ENCODE data around the gene RNU6-8. TPM values are rescaled to one million over a fixed set of nuclear protein-coding genes. Genes with fewer than 3 reads are reported as not detected.

Gene RNU6-8
- total and polyA plus RNA-seq, 5 experiments from 2014 or later, result not detected

GRCh38 chr14:32202491-32202997 lies 525 bp downstream of the RNU6-8 start:
- H3K27ac Mint-ChIP-seq, result peak overlapping the region; percentile 99 to 100 (median 100)
- ATAC-seq, result no peak
- POLR2A ChIA-PET, result interaction anchor here (0.8 to 2.9 kb wide), 4 partner anchors 125 to 995 kb away, joined by 3 to 44 read pairs (median 9); partner anchors contain the start of genes ARHGAP5, DTD2 and HECTD1
- H3K4me1 Mint-ChIP-seq, result peaks cover 16 to 50% (median 28%) of the 10 kb centered on the region in 4 donors
- H3K36me3 Mint-ChIP-seq, result peaks cover 0 to 3% (median 0%) of the 10 kb centered on the region in 3 donors
- DNase-seq, result no peak
- H3K27me3 Mint-ChIP-seq, result peaks cover 0 to 5% (median 0%) of the 10 kb centered on the region in 5 donors
- H3K4me3 Mint-ChIP-seq, result peak overlapping the region; percentile 88 to 96 (median 95)
- H3K9me3 Mint-ChIP-seq, result peaks cover 0 to 4% (median 0%) of the 10 kb centered on the region in 9 donors

- Mint-ChIP-seq H3K4me3 (peak within 1 kb of the TSS; percentile 88 to 96 (median 95)), H3K4me1 (peaks cover 16 to 50% (median 28%) of the 10 kb centered on the region in 4 donors), H3K36me3 (peaks cover 0 to 3% (median 0%) of the 10 kb centered on the region in 3 donors), H3K27me3 (peaks cover 0 to 5% (median 0%) of the 10 kb centered on the region in 5 donors), H3K9me3 (peaks cover 0 to 4% (median 0%) of the 10 kb centered on the region in 9 donors), H3K27ac (peak within 1 kb of the TSS; percentile 99 to 100 (median 100))
- DNase-seq, result peak in 7 of 10 donors; percentile 11 to 85 (median 75)
- POLR2A ChIA-PET, result interaction anchor here (0.5 to 2.9 kb wide), 5 partner anchors 125 to 994 kb away, joined by 3 to 44 read pairs (median 5); partner anchors contain the start of genes ARHGAP5, DTD2 and HECTD1
- ATAC-seq, result peak; percentile 19 to 30
Observed at GRCh38 chr14:32201816-32202490, 1.1 kb downstream of the RNU6-8 start, which contains the start of gene RNU6-7. Gene RNU6-7 (plus strand): TSS chr14:32202045.

- Mint-ChIP-seq H3K27ac (peak overlapping the region; percentile 99 to 100 (median 100)), H3K27me3 (peaks cover 0 to 5% (median 0%) of the 10 kb centered on the region in 5 donors)
- POLR2A ChIA-PET, result interaction anchor here (0.5 to 2.9 kb wide), 3 partner anchors 124 to 746 kb away, joined by 4 to 44 read pairs (median 5); partner anchors contain the start of gene ARHGAP5
Observed at GRCh38 chr14:32201193-32201815, 1.8 kb downstream of the RNU6-8 start.

GRCh38 chr14:32200368-32201192 lies 2.5 kb downstream of the RNU6-8 start:
- H3K4me3 Mint-ChIP-seq, result peak overlapping the region; percentile 88 to 96 (median 95)
- H3K4me1 Mint-ChIP-seq, result peaks cover 15 to 41% (median 28%) of the 10 kb centered on the region in 4 donors
- POLR2A ChIA-PET, result interaction anchor here (0.7 to 0.8 kb wide), 2 partner anchors 124 to 746 kb away, joined by 4 to 5 read pairs; partner anchors contain the start of gene ARHGAP5
- peaks cover 0 to 5% (median 0%) of the 10 kb centered on the region in 5 donors for H3K27me3 Mint-ChIP-seq
- DNase-seq, result no peak
- H3K36me3 Mint-ChIP-seq, result peaks cover 0 to 3% (median 0%) of the 10 kb centered on the region in 3 donors
- peaks cover 0 to 4% (median 0%) of the 10 kb centered on the region in 9 donors for H3K9me3 Mint-ChIP-seq
- H3K27ac Mint-ChIP-seq, result peak overlapping the region; percentile 99 to 100 (median 100)
- no peak for ATAC-seq

More at GRCh38 chr14:32201193-32201815, 1.8 kb downstream of the RNU6-8 start:
- Mint-ChIP-seq H3K36me3 (peaks cover 0 to 3% (median 0%) of the 10 kb centered on the region in 3 donors), H3K9me3 (peaks cover 0 to 4% (median 0%) of the 10 kb centered on the region in 9 donors), H3K4me1 (peaks cover 15 to 44% (median 28%) of the 10 kb centered on the region in 4 donors), H3K4me3 (peak overlapping the region; percentile 88 to 96 (median 95))
- peak; percentile 58 to 87 (median 72) for DNase-seq
- peak; percentile 47 to 48 for ATAC-seq

GRCh38 chr14:32197919-32198318 lies 5.2 kb downstream of the RNU6-8 start:
- POLR2A ChIA-PET, result no interaction called here
- H3K27ac Mint-ChIP-seq, result no peak overlapping the region
- peaks cover 0 to 2% (median 0%) of the 10 kb centered on the region in 5 donors for H3K27me3 Mint-ChIP-seq
- H3K4me3 Mint-ChIP-seq, result no peak overlapping the region
- ATAC-seq (no peak), DNase-seq (no peak)
- no peaks in the 10 kb centered on the region for H3K36me3 Mint-ChIP-seq
- H3K9me3 Mint-ChIP-seq, result peaks cover 0 to 1% (median 0%) of the 10 kb centered on the region in 9 donors
- peaks cover 4 to 27% (median 16%) of the 10 kb centered on the region in 4 donors for H3K4me1 Mint-ChIP-seq

GRCh38 chr14:32195636-32196035 lies 7.4 kb downstream of the RNU6-8 start:
- Mint-ChIP-seq H3K36me3 (no peaks in the 10 kb centered on the region), H3K4me3 (no peak overlapping the region), H3K27ac (no peak overlapping the region), H3K4me1 (peaks cover 0 to 8% (median 2%) of the 10 kb centered on the region in 4 donors), H3K27me3 (peaks cover 0 to 2% (median 0%) of the 10 kb centered on the region in 5 donors), H3K9me3 (no peaks in the 10 kb centered on the region)
- ATAC-seq (no peak), DNase-seq (no peak)
- POLR2A ChIA-PET, result no interaction called here

GRCh38 chr14:32193532-32193931 lies 9.5 kb downstream of the RNU6-8 start:
- Mint-ChIP-seq H3K4me1 (peaks cover 0 to 6% (median 0%) of the 10 kb centered on the region in 4 donors), H3K27me3 (peaks cover 0 to 3% (median 2%) of the 10 kb centered on the region in 5 donors), H3K27ac (no peak overlapping the region), H3K9me3 (no peaks in the 10 kb centered on the region), H3K4me3 (no peak overlapping the region), H3K36me3 (no peaks in the 10 kb centered on the region)
- no peak for DNase-seq
- no peak for ATAC-seq
- POLR2A ChIA-PET, result interaction anchor here (0.6 kb wide), 1 partner anchor 299 kb away, joined by 4 read pairs; no protein-coding TSS in a partner anchor

- Mint-ChIP-seq H3K27ac (no peak overlapping the region), H3K4me3 (no peak overlapping the region), H3K4me1 (peaks cover 0 to 6% (median 0%) of the 10 kb centered on the region in 4 donors), H3K27me3 (peaks cover 0 to 3% (median 2%) of the 10 kb centered on the region in 5 donors), H3K9me3 (no peaks in the 10 kb centered on the region), H3K36me3 (no peaks in the 10 kb centered on the region)
- no peak for ATAC-seq
- no peak for DNase-seq
- POLR2A ChIA-PET, result no interaction called here
Observed at GRCh38 chr14:32192712-32193373, 10.2 kb downstream of the RNU6-8 start.

- Mint-ChIP-seq H3K27me3 (peaks cover 0 to 4% (median 2%) of the 10 kb centered on the region in 5 donors), H3K27ac (no peak overlapping the region), H3K4me1 (peaks cover 2 to 12% (median 5%) of the 10 kb centered on the region in 4 donors), H3K36me3 (peaks cover 0 to 3% (median 0%) of the 10 kb centered on the region in 3 donors), H3K9me3 (peaks cover 0 to 8% (median 0%) of the 10 kb centered on the region in 9 donors), H3K4me3 (no peak overlapping the region)
- DNase-seq, result no peak
- no peak for ATAC-seq
- POLR2A ChIA-PET, result no interaction called here
Observed at GRCh38 chr14:32190673-32191072, 12.4 kb downstream of the RNU6-8 start.

- Mint-ChIP-seq H3K4me1 (peaks cover 2 to 10% (median 5%) of the 10 kb centered on the region in 4 donors), H3K36me3 (peaks cover 0 to 10% (median 4%) of the 10 kb centered on the region in 3 donors), H3K27me3 (peaks cover 0 to 5% (median 2%) of the 10 kb centered on the region in 5 donors), H3K9me3 (peaks cover 0 to 16% (median 6%) of the 10 kb centered on the region in 9 donors), H3K27ac (no peak overlapping the region), H3K4me3 (no peak overlapping the region)
- ATAC-seq, result no peak
- POLR2A ChIA-PET, result no interaction called here
- DNase-seq, result no peak
Observed at GRCh38 chr14:32189811-32190210, 13.3 kb downstream of the RNU6-8 start.

- Mint-ChIP-seq H3K27ac (no peak overlapping the region), H3K36me3 (peaks cover 0 to 17% (median 11%) of the 10 kb centered on the region in 3 donors), H3K4me3 (no peak overlapping the region), H3K27me3 (peaks cover 0 to 7% (median 0%) of the 10 kb centered on the region in 5 donors), H3K9me3 (peaks cover 0 to 26% (median 9%) of the 10 kb centered on the region in 9 donors), H3K4me1 (peaks cover 2 to 10% (median 5%) of the 10 kb centered on the region in 4 donors)
- DNase-seq (no peak), ATAC-seq (no peak)
- POLR2A ChIA-PET, result no interaction called here
Observed at GRCh38 chr14:32186248-32186647, 16.8 kb downstream of the RNU6-8 start.
